Measurements from ENCODE around the gene RNFT2. TPM values are rescaled to one million over a fixed set of nuclear protein-coding genes. Genes with fewer than 3 reads are reported as not detected.

RNFT2 gene
- polyA plus RNA-seq, 2 of the 4 experiments (the other 2 are of a cell fraction): 2.6 to 7.2 TPM

- peak; percentile 39; the same call in 1 of the 2 replicates for TF ChIP-seq REST (IDR thresholded peaks at IDR 0.05)
- TF ChIP-seq RFX5 (IDR thresholded peaks at IDR 0.05): peak; percentile 88
- TF ChIP-seq ZFP36 (IDR thresholded peaks at IDR 0.05; ENCODE audit: borderline replicate concordance, partially characterized antibody): no peak
- no peak for TF ChIP-seq CTCF (IDR thresholded peaks at IDR 0.05)
- TF ChIP-seq EHF (CRISPR knock-in tag; IDR thresholded peaks at IDR 0.05): no peak
These were observed 81.1 kb downstream of the RNFT2 start (continued) for GRCh38 chr12:116818948-116819832.

GRCh38 chr12:116820064-116820656, 82.0 kb downstream of the RNFT2 start:
- ATAC-seq: peak in 1 of 2 experiments; percentile 20; a peak in 3 of 6 replicates
- Histone ChIP-seq H3K4me1 (peaks cover 9% of the 10 kb centered on the region), H3K4me3 (peak overlapping the region; percentile 70; the same call in 2 of the 3 replicates), H3K27ac (0 out of 6 replicates have a peak overlapping the region, but pooled peaks of 1 of the 2 experiments have one; percentile 27), H3K4me2 (peak overlapping the region; percentile 63), H3K9me3 (0 out of 3 replicates have a peak, but pooled peaks cover 3% of the 10 kb centered on the region)
- ChIA-PET POLR2A (no interaction called here), CTCF (interaction anchor here (0.8 kb wide), 1 partner anchor 61 kb away, joined by 3 read pairs; the partner anchor contains the start of gene HRK)
- WGBS (ENCODE audit: missing lambda C conversion rate): 70% methylated on average over 10 of the region's 10 CpGs
- TF ChIP-seq RFX5 (IDR thresholded peaks at IDR 0.05) (peak; percentile 96), CHD4 (IDR thresholded peaks at IDR 0.05; ENCODE audit: borderline replicate concordance) (no peak)
- no peak for FAIRE-seq
- DNase-seq (ENCODE audit: low read depth in 1 of 2, low spot score in 1 of 2): no peak

- Histone ChIP-seq H3K9me3 (0 out of 3 replicates have a peak, but pooled peaks cover 3% of the 10 kb centered on the region), H3K27ac (no peak overlapping the region), H3K4me3 (no peak overlapping the region), H3K4me2 (no peak overlapping the region), H3K4me1 (peaks cover 9% of the 10 kb centered on the region)
- ChIA-PET POLR2A (no interaction called here), CTCF (interaction anchor here (1.1 to 4.7 kb wide), 2 partner anchors 12 to 61 kb away, joined by 4 to 22 read pairs; partner anchors contain the start of gene HRK)
- TF ChIP-seq EHF (CRISPR knock-in tag; IDR thresholded peaks at IDR 0.05) (no peak), TFCP2L1 (CRISPR knock-in tag; IDR thresholded peaks at IDR 0.05) (no peak)
- FAIRE-seq (no peak), ATAC-seq (no peak), DNase-seq (ENCODE audit: low read depth in 1 of 2, low spot score in 1 of 2) (no peak)
- 84% methylated on average over 7 of the region's 8 CpGs for WGBS (ENCODE audit: missing lambda C conversion rate)
These were observed 83.2 kb downstream of the RNFT2 start for GRCh38 chr12:116821291-116821690.

GRCh38 chr12:116827432-116827831, 89.3 kb downstream of the RNFT2 start:
- Histone ChIP-seq H3K27ac (no peak overlapping the region), H3K4me1 (no peaks in the 10 kb centered on the region), H3K9me3 (0 out of 3 replicates have a peak, but pooled peaks cover 3% of the 10 kb centered on the region), H3K4me2 (no peak overlapping the region), H3K4me3 (no peak overlapping the region)
- ATAC-seq (no peak), DNase-seq (ENCODE audit: low read depth in 1 of 2, low spot score in 1 of 2) (no peak), FAIRE-seq (no peak)
- TF ChIP-seq MAZ (IDR thresholded peaks at IDR 0.05; ENCODE audit: borderline replicate concordance, low read depth, low read length) (no peak), ZNF302 (CRISPR knock-in tag; IDR thresholded peaks at IDR 0.05) (no peak), TFCP2L1 (CRISPR knock-in tag; IDR thresholded peaks at IDR 0.05) (no peak)
- CTCF ChIA-PET: no interaction called here
- POLR2A ChIA-PET: no interaction called here
- 83% methylated on average over 4 of the region's 4 CpGs for WGBS (ENCODE audit: missing lambda C conversion rate)
